Keratinocyte (primary cell): ENCODE results near the gene TOX2. TPM values are rescaled to one million over a fixed set of nuclear protein-coding genes. Genes with fewer than 3 reads are reported as not detected.

Experiments used
- DNase-seq: peaks from one replicate; pipeline ENCODE4 v3.0.0-alpha.2; 2011; ENCODE audit warnings: low read depth, missing footprints, low spot score
- FAIRE-seq: peaks from 2 replicates; lab custom pipeline; 2011; peaks lifted over from hg19 to GRCh38; lab: Jason Lieb, UNC
- H2AFZ ChIP-seq: 2 replicates; pipeline ENCODE4 v1.6.0; 2012; ENCODE audit warnings: low read length, control low read depth, inconsistent platforms; ENCODE audit not compliant: control insufficient read depth
- H3K27ac ChIP-seq: 2 replicates; pipeline ENCODE4 v1.5.1; 2011; ENCODE audit warnings: low read length; ENCODE audit not compliant: control insufficient read depth, insufficient read depth
- H3K27me3 ChIP-seq: 3 replicates; pipeline ENCODE4 v1.6.0; 2011; ENCODE audit warnings: low read length; ENCODE audit not compliant: control insufficient read depth, insufficient read depth; ENCODE audit errors: extremely low read depth
- H3K36me3 ChIP-seq, 2 experiments: 2 replicates in 1 of 2; 3 replicates in 1 of 2; pipeline ENCODE4 v1.5.1; 2011; ENCODE audit warnings: low read length in 2 of 2, mild to moderate bottlenecking in 1 of 2; ENCODE audit not compliant: control insufficient read depth in 2 of 2, insufficient read depth in 2 of 2; ENCODE audit errors: extremely low read depth in 1 of 2
- H3K4me1 ChIP-seq: 3 replicates; pipeline ENCODE4 v1.5.1; 2011; ENCODE audit warnings: low read length; ENCODE audit not compliant: control insufficient read depth, insufficient read depth; ENCODE audit errors: extremely low read depth
- H3K4me2 ChIP-seq: 3 replicates; pipeline ENCODE4 v1.6.0; 2011; ENCODE audit warnings: low read depth, low read length; ENCODE audit not compliant: control insufficient read depth, insufficient read depth; ENCODE audit errors: extremely low read depth
- H3K4me3 ChIP-seq, 3 experiments: fragments of 200-600 bp in 1 of 3; sonication (generic) in 1 of 3; 2 replicates in 2 of 3; 3 replicates in 1 of 3; pipeline ENCODE4 v1.5.1; 2011 to 2016; ENCODE audit warnings: low read length in 3 of 3, mild to moderate bottlenecking in 3 of 3, control low read depth in 2 of 3, inconsistent platforms in 1 of 3, low read depth in 1 of 3, mixed read lengths in 1 of 3, mixed run types in 1 of 3, moderate library complexity in 1 of 3; ENCODE audit not compliant: control insufficient read depth in 2 of 3, insufficient read depth in 2 of 3; ENCODE audit errors: extremely low read depth in 1 of 3
- H3K79me2 ChIP-seq: 2 replicates; pipeline ENCODE4 v1.6.0; 2012; ENCODE audit warnings: low read length; ENCODE audit not compliant: control insufficient read depth, insufficient read depth
- H3K9ac ChIP-seq: 3 replicates; pipeline ENCODE4 v1.6.0; 2011; ENCODE audit warnings: low read length; ENCODE audit not compliant: control insufficient read depth, insufficient read depth; ENCODE audit errors: extremely low read depth
- H3K9me1 ChIP-seq: 3 replicates; pipeline ENCODE4 v1.6.0; 2011; ENCODE audit warnings: low read length; ENCODE audit not compliant: control insufficient read depth, insufficient read depth; ENCODE audit errors: extremely low read depth
- H3K9me3 ChIP-seq: 2 replicates; pipeline ENCODE4 v1.5.1; 2012; ENCODE audit warnings: low read depth, low read length; ENCODE audit not compliant: control insufficient read depth
- H4K20me1 ChIP-seq: 3 replicates; pipeline ENCODE4 v1.6.0; 2011; ENCODE audit warnings: low read length; ENCODE audit not compliant: control insufficient read depth, insufficient read depth; ENCODE audit errors: extremely low read depth
- EZH2 ChIP-seq: IDR thresholded peaks from one replicate; pipeline ENCODE4 v1.6.1; 2012; ENCODE audit warnings: inconsistent platforms, mild to moderate bottlenecking, low read length, moderate library complexity
- dilution Hi-C: fragments of 300-500 bp; cut with MboI; formaldehyde crosslinking; loops from one replicate; pipeline ENCODE4 v1.7.0; 2020; ENCODE audit warnings: low sequenced_read_pairs; ENCODE audit not compliant: extremely low pct_ligation_motif_present
- polyA plus RNA-seq, 5 experiments: library from polyadenylated mRNA; depleted of rRNA in 3 of 5; stranded (reverse) in 3 of 5; stranded (forward) in 1 of 5; unstranded in 1 of 5; fragments of >200 nt; gene quantifications; 1 replicate in 1 of 5; 2 replicates in 3 of 5; 3 replicates in 1 of 5; pipeline versions ENCODE4 v1.2.1 to v1.2.3, GENCODE V29; 2011 to 2012; ENCODE audit warnings: missing spikeins in 2 of 5, low read depth in 1 of 5, low replicate concordance in 1 of 5
- TF ChIP-seq, protein P1 (sequence below), 3 experiments: IDR thresholded peaks in 1 of 3; conservative IDR thresholded peaks in 1 of 3; optimal IDR thresholded peaks in 1 of 3; 2 replicates in 2 of 3; 3 replicates in 1 of 3; pipeline versions ENCODE3 to v1.5.1; 2011; ENCODE audit warnings: low read length in 3 of 3, mild to moderate bottlenecking in 3 of 3, moderate library complexity in 2 of 3, control low read depth in 1 of 3, inconsistent platforms in 1 of 3; ENCODE audit not compliant: insufficient read depth in 2 of 3; ENCODE audit errors: extremely low read depth in 1 of 3

Gene TOX2
- polyA plus RNA-seq, 1 donor (not counting 4 experiments of a cell fraction or from before 2014, with no cell fraction given), result 0.20 TPM

DNA sequence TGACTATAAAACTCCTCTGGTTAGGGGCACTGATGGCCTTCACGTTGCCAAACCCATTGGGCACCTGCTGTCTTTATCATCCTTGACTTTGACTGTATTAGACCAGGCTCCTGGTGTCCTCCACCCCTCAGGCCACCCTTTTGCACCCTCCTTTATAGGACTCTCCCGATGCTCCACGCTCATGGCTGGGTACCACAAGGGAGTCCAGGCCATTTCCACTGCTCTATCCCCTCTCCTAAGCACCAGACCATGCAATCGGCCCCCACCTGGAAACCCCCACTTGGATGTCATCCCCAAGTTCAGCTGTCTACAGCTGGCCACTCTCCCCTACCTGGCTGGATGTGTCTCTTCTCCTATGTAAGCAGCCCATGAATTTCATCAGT lies 115.2 kb downstream of the TOX2 start:
- Histone ChIP-seq H3K9me1 (no peaks in the 10 kb centered on the region), H3K9me3 (peaks cover 2% of the 10 kb centered on the region), H3K79me2 (no peaks in the 10 kb centered on the region), H3K4me2 (no peak overlapping the region), H3K36me3 (no peaks in the 10 kb centered on the region), H3K4me3 (no peak overlapping the region), H2AFZ (no peak overlapping the region), H3K4me1 (no peaks in the 10 kb centered on the region), H4K20me1 (no peaks in the 10 kb centered on the region), H3K27me3 (peaks cover 27% of the 10 kb centered on the region), H3K9ac (no peak overlapping the region), H3K27ac (no peak overlapping the region)
- dilution Hi-C loops, result no loop called here
- FAIRE-seq (no peak), DNase-seq (no peak)
- TF ChIP-seq, protein P1, sequence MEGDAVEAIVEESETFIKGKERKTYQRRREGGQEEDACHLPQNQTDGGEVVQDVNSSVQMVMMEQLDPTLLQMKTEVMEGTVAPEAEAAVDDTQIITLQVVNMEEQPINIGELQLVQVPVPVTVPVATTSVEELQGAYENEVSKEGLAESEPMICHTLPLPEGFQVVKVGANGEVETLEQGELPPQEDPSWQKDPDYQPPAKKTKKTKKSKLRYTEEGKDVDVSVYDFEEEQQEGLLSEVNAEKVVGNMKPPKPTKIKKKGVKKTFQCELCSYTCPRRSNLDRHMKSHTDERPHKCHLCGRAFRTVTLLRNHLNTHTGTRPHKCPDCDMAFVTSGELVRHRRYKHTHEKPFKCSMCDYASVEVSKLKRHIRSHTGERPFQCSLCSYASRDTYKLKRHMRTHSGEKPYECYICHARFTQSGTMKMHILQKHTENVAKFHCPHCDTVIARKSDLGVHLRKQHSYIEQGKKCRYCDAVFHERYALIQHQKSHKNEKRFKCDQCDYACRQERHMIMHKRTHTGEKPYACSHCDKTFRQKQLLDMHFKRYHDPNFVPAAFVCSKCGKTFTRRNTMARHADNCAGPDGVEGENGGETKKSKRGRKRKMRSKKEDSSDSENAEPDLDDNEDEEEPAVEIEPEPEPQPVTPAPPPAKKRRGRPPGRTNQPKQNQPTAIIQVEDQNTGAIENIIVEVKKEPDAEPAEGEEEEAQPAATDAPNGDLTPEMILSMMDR (optimal IDR thresholded peaks at IDR 0.05 in 1 of 3, IDR thresholded peaks at IDR 0.05 in 1 of 3, conservative IDR thresholded peaks at IDR 0.05 in 1 of 3; ENCODE audit: extremely low read depth in 1 of 3, insufficient read depth in 2 of 3, low read length in 3 of 3), result no peak
- no peak for TF ChIP-seq EZH2

DNA sequence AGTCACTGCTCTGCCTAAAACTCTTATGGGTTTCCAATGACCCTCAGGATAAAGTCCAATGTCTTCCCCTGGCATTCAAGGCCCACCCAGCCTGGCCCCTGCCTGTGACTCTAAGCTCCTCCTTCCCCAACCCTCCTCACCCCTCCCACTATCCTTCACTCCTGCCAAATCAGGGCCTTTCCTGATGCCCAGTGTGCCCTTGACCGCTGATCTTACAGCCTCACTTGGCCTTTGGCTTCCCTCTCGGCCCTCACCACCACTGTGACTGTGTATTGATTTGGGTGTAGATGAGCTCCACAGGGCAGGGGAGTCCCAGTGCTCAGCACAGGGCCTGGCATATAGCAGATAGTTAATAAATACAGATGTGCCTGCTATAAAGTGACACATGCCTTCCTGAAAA lies 115.7 kb downstream of the TOX2 start:
- Histone ChIP-seq H3K4me2 (no peak overlapping the region), H3K27ac (no peak overlapping the region), H3K9me1 (no peaks in the 10 kb centered on the region), H3K36me3 (no peaks in the 10 kb centered on the region), H3K27me3 (peaks cover 30% of the 10 kb centered on the region), H3K4me3 (no peak overlapping the region), H3K79me2 (no peaks in the 10 kb centered on the region), H3K9ac (no peak overlapping the region), H3K4me1 (no peaks in the 10 kb centered on the region), H2AFZ (no peak overlapping the region), H3K9me3 (peaks cover 2% of the 10 kb centered on the region), H4K20me1 (no peaks in the 10 kb centered on the region)
- dilution Hi-C loops, result no loop called here
- FAIRE-seq, result no peak
- DNase-seq, result no peak
- TF ChIP-seq, protein P1 (optimal IDR thresholded peaks at IDR 0.05 in 1 of 3, IDR thresholded peaks at IDR 0.05 in 1 of 3, conservative IDR thresholded peaks at IDR 0.05 in 1 of 3; ENCODE audit: extremely low read depth in 1 of 3, insufficient read depth in 2 of 3, low read length in 3 of 3), result no peak
- TF ChIP-seq EZH2, result no peak
